Posterior vena cava (tissue), 2 donors: ENCODE measurements around the gene TMEM263. TPM values are rescaled to one million over a fixed set of nuclear protein-coding genes. Genes with fewer than 3 reads are reported as not detected.

ENCODE experiments used
- DNase-seq: peaks from one replicate; pipeline ENCODE4 v3.0.0-alpha.2; 2020; ENCODE audit warnings: low spot score
- intact Hi-C, 2 donors: fragments of 100-400 bp; cut with DNase I; formaldehyde crosslinking; loops; one replicate each; pipeline versions ENCODE4 v1.14.1 to v1.14.2; 2022 to 2023
- total RNA-seq, 2 donors: library from RNA; stranded (reverse); fragmentation: NEBNext Ultra II Directional; extraction: Animal tissue kit (Norgen Biotek cat#: 25700); gene quantifications; one replicate each; pipeline ENCODE4 v1.2.1, GENCODE V29; 2021
- donor health status: DM: yes; HTN: yes; CAD: no.
- donor health status: DM: yes; HTN: yes; CAD: no.

The TMEM263 gene
- total RNA-seq, 2 donors from 2014 or later, result 57.0 to 57.4 TPM

DNA sequence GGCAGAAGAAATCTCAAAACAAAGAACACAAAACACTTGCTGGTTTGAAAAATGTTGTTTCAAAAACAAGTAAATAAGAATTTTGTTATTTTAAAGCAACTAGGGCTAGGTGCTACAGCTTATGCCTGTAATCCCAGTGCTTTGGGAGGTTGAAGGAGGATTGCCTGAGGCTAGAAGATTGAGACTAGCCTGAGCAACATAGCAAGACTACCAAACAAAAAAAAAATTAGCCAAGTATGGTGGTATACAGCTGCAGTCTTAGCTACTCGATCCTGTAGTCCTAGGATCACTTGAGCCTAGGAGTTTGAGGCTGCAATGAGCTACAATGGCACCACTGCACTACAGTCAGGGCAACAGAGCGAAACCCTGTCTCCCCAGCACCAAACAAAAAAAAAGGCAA lies 63.8 kb downstream of the TMEM263 start:
- intact Hi-C loops, result no loop called here
- no peak for DNase-seq

Other genes with a start within 250 kb of the TMEM263 start
- gene RIC8B, start 181.2 kb upstream of the TMEM263 start, total RNA-seq, result 10 to 100 TPM; 20.2 to 23.8 TPM
- gene MTERF2, start 31.2 kb downstream of the TMEM263 start, total RNA-seq, result 10 to 100 TPM in 1 of 2 donors, 1 to 10 TPM in 1; 8.3 to 10.4 TPM
- gene CRY1, start 137.6 kb downstream of the TMEM263 start, total RNA-seq, result 10 to 100 TPM; 17.4 to 31.0 TPM